Measurements from ENCODE around the gene OGA. TPM values are rescaled to one million over a fixed set of nuclear protein-coding genes. Genes with fewer than 3 reads are reported as not detected.
A peak's percentile ranks its signal among the peaks of the same experiment; 100 is the strongest.

The OGA gene
- total and polyA plus RNA-seq, 5 experiments from 2014 or later, result 35.7 to 406 (median 43.7) TPM

DNA sequence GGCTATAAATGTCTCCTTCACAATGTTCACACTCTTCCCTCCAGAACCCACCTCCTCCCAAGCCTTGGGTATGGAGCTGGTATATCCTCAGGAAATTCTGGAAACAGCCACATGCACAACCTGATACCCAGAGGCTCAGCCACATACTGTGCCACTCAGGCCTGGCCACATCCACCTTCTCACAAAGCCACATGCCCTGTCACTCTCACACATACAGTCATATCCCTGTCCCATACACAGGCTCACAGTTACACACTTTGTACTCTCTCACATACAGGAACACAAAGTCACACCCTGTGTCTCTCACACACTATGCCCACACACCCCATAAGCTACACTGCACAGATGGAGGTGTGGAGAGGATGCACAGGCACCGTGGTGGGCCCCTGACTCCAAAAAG, 15.2 kb upstream of the OGA start:
- Mint-ChIP-seq H3K27ac (peak overlapping the region; percentile 50 to 92 (median 80)), H3K36me3 (peaks cover 0 to 1% (median 0%) of the 10 kb centered on the region in 3 donors), H3K9me3 (peaks cover 0 to 5% (median 0%) of the 10 kb centered on the region in 9 donors), H3K4me1 (peaks cover 44 to 62% (median 59%) of the 10 kb centered on the region in 4 donors), H3K4me3 (peak overlapping the region in 4 of 10 donors; percentile 16 to 67 (median 38)), H3K27me3 (peaks cover 0 to 3% (median 0%) of the 10 kb centered on the region in 5 donors)
- ATAC-seq (no peak), DNase-seq (no peak)
- POLR2A ChIA-PET, result interaction anchor here (0.8 to 8.1 kb wide), 3 partner anchors 12 to 281 kb away, joined by 3 to 118 read pairs (median 4); partner anchors contain the start of gene OGA

DNA sequence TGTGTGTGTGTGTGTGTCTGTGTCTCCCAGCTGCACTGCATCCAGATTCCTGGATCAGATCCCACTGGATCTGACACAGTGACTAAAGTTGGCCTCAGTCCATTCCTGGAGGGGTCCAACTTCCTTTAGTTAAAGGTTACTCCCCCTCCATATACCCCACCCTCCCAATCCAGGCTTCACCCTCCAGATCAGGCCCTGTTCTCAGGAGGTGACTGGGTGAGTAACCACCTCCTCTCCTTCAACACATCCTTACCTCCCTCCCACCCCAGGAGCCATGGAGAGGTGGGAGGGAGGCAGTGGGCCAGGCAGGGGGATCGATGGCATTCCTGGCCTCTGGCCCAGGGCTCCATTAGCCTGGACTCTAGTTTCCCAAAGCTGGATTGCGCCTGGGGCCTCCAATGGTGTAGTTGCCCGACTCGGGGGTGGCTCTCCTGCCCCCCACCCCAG, 14.1 kb upstream of the OGA start:
- peak overlapping the region in 7 of 10 donors; percentile 79 to 100 (median 96) for H3K27ac Mint-ChIP-seq
- peaks cover 0 to 5% (median 0%) of the 10 kb centered on the region in 9 donors for H3K9me3 Mint-ChIP-seq
- peaks cover 0 to 3% (median 0%) of the 10 kb centered on the region in 5 donors for H3K27me3 Mint-ChIP-seq
- H3K36me3 Mint-ChIP-seq, result peaks cover 0 to 1% (median 0%) of the 10 kb centered on the region in 3 donors
- no peak for ATAC-seq
- POLR2A ChIA-PET, result interaction anchor here (1.2 to 8.1 kb wide), 2 partner anchors 15 to 282 kb away, joined by 4 to 118 read pairs; partner anchors contain the start of gene OGA
- H3K4me1 Mint-ChIP-seq, result peaks cover 44 to 65% (median 59%) of the 10 kb centered on the region in 4 donors
- DNase-seq, result no peak
- peak overlapping the region in 1 of 10 donors; percentile 34 for H3K4me3 Mint-ChIP-seq

GRCh38 chr10:101831169-101831811, 13.0 kb upstream of the OGA start:
- POLR2A ChIA-PET, result interaction anchor here (0.6 to 8.1 kb wide), 4 partner anchors 10 to 1480 kb away, joined by 5 to 118 read pairs (median 12); partner anchors contain the start of gene OGA
- Mint-ChIP-seq H3K27ac (peak overlapping the region; percentile 94 to 100 (median 99)), H3K27me3 (peaks cover 0 to 3% (median 0%) of the 10 kb centered on the region in 5 donors)

GRCh38 chr10:101830322-101831168, 12.3 kb upstream of the OGA start:
- peak; percentile 87 to 98 (median 95) for DNase-seq
- H3K27me3 Mint-ChIP-seq, result peaks cover 0 to 3% (median 0%) of the 10 kb centered on the region in 5 donors
- POLR2A ChIA-PET, result interaction anchor here (0.6 to 8.1 kb wide), 8 partner anchors 9 to 1481 kb away, joined by 3 to 118 read pairs (median 4); partner anchors contain the start of gene OGA

More at GRCh38 chr10:101831169-101831811, 13.0 kb upstream of the OGA start:
- ATAC-seq (no peak), DNase-seq (no peak)
- Mint-ChIP-seq H3K4me1 (peaks cover 47 to 67% (median 59%) of the 10 kb centered on the region in 4 donors), H3K9me3 (peaks cover 0 to 5% (median 0%) of the 10 kb centered on the region in 9 donors), H3K36me3 (peaks cover 0 to 1% (median 0%) of the 10 kb centered on the region in 3 donors), H3K4me3 (peak overlapping the region; percentile 74 to 96 (median 90))

GRCh38 chr10:101829561-101830315, 11.5 kb upstream of the OGA start:
- POLR2A ChIA-PET, result interaction anchor here (0.7 to 8.1 kb wide), 5 partner anchors 8 to 164 kb away, joined by 3 to 118 read pairs (median 4); partner anchors contain the start of gene OGA
- peaks cover 0 to 1% (median 0%) of the 10 kb centered on the region in 3 donors for H3K36me3 Mint-ChIP-seq
- peaks cover 0 to 5% (median 0%) of the 10 kb centered on the region in 9 donors for H3K9me3 Mint-ChIP-seq
- ATAC-seq (peak; percentile 24 to 30), DNase-seq (peak; percentile 61 to 88 (median 70))
- H3K27ac Mint-ChIP-seq, result peak overlapping the region; percentile 94 to 100 (median 99)
- H3K27me3 Mint-ChIP-seq, result peaks cover 0 to 3% (median 0%) of the 10 kb centered on the region in 5 donors
- peaks cover 41 to 59% (median 46%) of the 10 kb centered on the region in 4 donors for H3K4me1 Mint-ChIP-seq
- H3K4me3 Mint-ChIP-seq, result peak overlapping the region; percentile 74 to 96 (median 90)

More at GRCh38 chr10:101830322-101831168, 12.3 kb upstream of the OGA start:
- Mint-ChIP-seq H3K36me3 (peaks cover 0 to 1% (median 0%) of the 10 kb centered on the region in 3 donors), H3K27ac (peak overlapping the region; percentile 94 to 100 (median 99)), H3K9me3 (peaks cover 0 to 5% (median 0%) of the 10 kb centered on the region in 9 donors), H3K4me3 (peak overlapping the region; percentile 74 to 96 (median 90)), H3K4me1 (peaks cover 44 to 64% (median 52%) of the 10 kb centered on the region in 4 donors)
- peak; percentile 80 to 81 for ATAC-seq

GRCh38 chr10:101828766-101829551, 10.7 kb upstream of the OGA start:
- H3K27me3 Mint-ChIP-seq, result peaks cover 0 to 3% (median 0%) of the 10 kb centered on the region in 5 donors
- peaks cover 0 to 1% (median 0%) of the 10 kb centered on the region in 3 donors for H3K36me3 Mint-ChIP-seq
- ATAC-seq (no peak), DNase-seq (no peak)
- H3K4me1 Mint-ChIP-seq, result peaks cover 34 to 51% (median 39%) of the 10 kb centered on the region in 4 donors
- H3K27ac Mint-ChIP-seq, result peak overlapping the region in 4 of 10 donors; percentile 24 to 99 (median 64)
- POLR2A ChIA-PET, result interaction anchor here (1.5 to 8.1 kb wide), 3 partner anchors 8 to 47 kb away, joined by 3 to 118 read pairs (median 17); partner anchors contain the start of gene OGA
- H3K4me3 Mint-ChIP-seq, result peak overlapping the region in 5 of 10 donors; percentile 4 to 90 (median 18)
- H3K9me3 Mint-ChIP-seq, result peaks cover 0 to 5% (median 0%) of the 10 kb centered on the region in 9 donors

- peaks cover 0 to 5% (median 0%) of the 10 kb centered on the region in 9 donors for H3K9me3 Mint-ChIP-seq
- peak overlapping the region in 3 of 10 donors; percentile 10 to 45 (median 30) for H3K4me3 Mint-ChIP-seq
- DNase-seq (no peak), ATAC-seq (no peak)
- peaks cover 0 to 3% (median 0%) of the 10 kb centered on the region in 5 donors for H3K27me3 Mint-ChIP-seq
- H3K27ac Mint-ChIP-seq, result peak overlapping the region in 6 of 10 donors; percentile 48 to 78 (median 62)
- peaks cover 0 to 1% (median 0%) of the 10 kb centered on the region in 3 donors for H3K36me3 Mint-ChIP-seq
- POLR2A ChIA-PET, result interaction anchor here (0.6 to 8.1 kb wide), 2 partner anchors 11 to 25 kb away, joined by 7 to 118 read pairs; partner anchors contain the start of gene OGA
- H3K4me1 Mint-ChIP-seq, result peaks cover 28 to 42% (median 30%) of the 10 kb centered on the region in 4 donors
Observed at GRCh38 chr10:101827919-101828600, 9.8 kb upstream of the OGA start.

GRCh38 chr10:101826852-101827434, 8.7 kb upstream of the OGA start:
- peaks cover 0 to 3% (median 0%) of the 10 kb centered on the region in 5 donors for H3K27me3 Mint-ChIP-seq
- DNase-seq, result no peak
- POLR2A ChIA-PET, result interaction anchor here (0.6 to 8.1 kb wide), 2 partner anchors 10 to 45 kb away, joined by 4 to 118 read pairs; partner anchors contain the start of gene OGA

DNA sequence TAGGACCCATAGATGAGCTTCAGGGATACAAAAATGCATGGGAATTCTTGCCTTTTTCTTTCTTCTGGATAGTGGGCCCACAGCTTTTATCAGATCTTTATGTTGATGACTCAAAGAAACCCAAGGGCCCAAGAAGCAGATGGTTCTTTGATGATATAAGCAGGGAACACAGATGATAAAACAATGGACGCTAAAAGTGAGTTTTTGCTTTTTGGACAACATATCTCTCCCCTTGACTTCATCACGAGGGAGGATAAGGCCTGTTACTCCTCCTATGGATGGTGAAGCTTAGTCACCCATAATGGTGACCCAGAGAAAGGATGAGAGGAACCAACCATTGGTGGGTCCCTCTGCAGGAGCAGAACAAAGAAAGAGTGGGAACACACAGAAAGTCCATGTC, 6.5 kb upstream of the OGA start:
- peak overlapping the region in 2 of 10 donors; percentile 5 to 15 for H3K27ac Mint-ChIP-seq
- POLR2A ChIA-PET, result no interaction called here

More at GRCh38 chr10:101826852-101827434, 8.7 kb upstream of the OGA start:
- peak overlapping the region in 5 of 10 donors; percentile 9 to 81 (median 59) for H3K27ac Mint-ChIP-seq
- peak overlapping the region in 5 of 10 donors; percentile 1 to 52 (median 4) for H3K4me3 Mint-ChIP-seq
- H3K9me3 Mint-ChIP-seq, result peaks cover 0 to 5% (median 0%) of the 10 kb centered on the region in 9 donors
- H3K4me1 Mint-ChIP-seq, result peaks cover 23 to 37% (median 27%) of the 10 kb centered on the region in 4 donors
- H3K36me3 Mint-ChIP-seq, result peaks cover 0 to 1% (median 0%) of the 10 kb centered on the region in 3 donors
- ATAC-seq, result no peak

More for the DNA sequence above, 6.5 kb upstream of the OGA start:
- no peak for DNase-seq
- Mint-ChIP-seq H3K4me3 (no peak overlapping the region), H3K9me3 (no peaks in the 10 kb centered on the region), H3K4me1 (peaks cover 9 to 28% (median 15%) of the 10 kb centered on the region in 4 donors), H3K36me3 (no peaks in the 10 kb centered on the region), H3K27me3 (no peaks in the 10 kb centered on the region)
- ATAC-seq, result no peak

Measured in naive thymus-derived CD8-positive, alpha-beta T cell (primary cell).